WERI-Rb-1 (cell line): ENCODE measurements around the gene MRGPRD.

Experiments used
- DNase-seq: peaks from one replicate; pipeline ENCODE4 v3.0.0-alpha.2; 2020
- H3K27ac ChIP-seq: fragments of 250-450 bp; sonication (Bioruptor Pico); 2 replicates; pipeline ENCODE4 v1.5.1; 2020; ENCODE audit warnings: mild to moderate bottlenecking, moderate library complexity
- H3K27me3 ChIP-seq: fragments of 250-450 bp; sonication (Bioruptor Pico); 2 replicates; pipeline ENCODE4 v1.5.1; 2021; ENCODE audit warnings: mild to moderate bottlenecking, low read depth, moderate library complexity; ENCODE audit not compliant: insufficient read depth, severe bottlenecking
- H3K36me3 ChIP-seq: fragments of 250-450 bp; sonication (Bioruptor Pico); 2 replicates; pipeline ENCODE4 v1.5.1; 2020; ENCODE audit warnings: mild to moderate bottlenecking, moderate library complexity
- H3K4me3 ChIP-seq: 2 replicates; pipeline ENCODE4 v1.5.1; 2011; ENCODE audit warnings: low read depth, mild to moderate bottlenecking, control low read depth, low read length
- H3K9me3 ChIP-seq: fragments of 250-450 bp; sonication (Bioruptor Pico); 2 replicates; pipeline ENCODE4 v1.5.1; 2021; ENCODE audit warnings: mild to moderate bottlenecking, moderate library complexity; ENCODE audit not compliant: severe bottlenecking
- TF ChIP-seq, protein P1 (sequence below): IDR thresholded peaks from 2 replicates; pipeline ENCODE4 v1.5.1; 2011; ENCODE audit warnings: low read depth, mild to moderate bottlenecking, control low read depth, inconsistent platforms, low read length

The MRGPRD gene

DNA sequence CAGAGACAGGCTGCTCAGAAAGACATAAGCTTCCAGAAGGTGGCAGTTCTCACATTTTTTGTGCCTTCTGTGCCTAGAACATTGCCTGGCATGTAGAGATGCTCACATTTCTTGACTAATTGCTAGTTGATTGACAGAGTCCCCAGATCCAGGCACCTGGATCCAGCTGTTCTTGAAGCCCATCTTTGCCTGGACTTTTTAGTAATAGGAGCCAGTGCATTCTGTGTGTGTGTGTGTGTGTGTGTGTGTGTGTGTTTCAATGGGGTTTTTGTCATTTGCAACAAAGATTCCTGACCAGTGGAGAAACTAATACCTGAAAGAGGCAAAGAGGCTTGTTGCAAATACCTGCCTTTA is 17.2 kb upstream of the MRGPRD start:
- DNase-seq, result no peak
- H3K9me3 ChIP-seq, result no peaks in the 10 kb centered on the region
- H3K27ac ChIP-seq, result no peak overlapping the region
- TF ChIP-seq, protein P1, sequence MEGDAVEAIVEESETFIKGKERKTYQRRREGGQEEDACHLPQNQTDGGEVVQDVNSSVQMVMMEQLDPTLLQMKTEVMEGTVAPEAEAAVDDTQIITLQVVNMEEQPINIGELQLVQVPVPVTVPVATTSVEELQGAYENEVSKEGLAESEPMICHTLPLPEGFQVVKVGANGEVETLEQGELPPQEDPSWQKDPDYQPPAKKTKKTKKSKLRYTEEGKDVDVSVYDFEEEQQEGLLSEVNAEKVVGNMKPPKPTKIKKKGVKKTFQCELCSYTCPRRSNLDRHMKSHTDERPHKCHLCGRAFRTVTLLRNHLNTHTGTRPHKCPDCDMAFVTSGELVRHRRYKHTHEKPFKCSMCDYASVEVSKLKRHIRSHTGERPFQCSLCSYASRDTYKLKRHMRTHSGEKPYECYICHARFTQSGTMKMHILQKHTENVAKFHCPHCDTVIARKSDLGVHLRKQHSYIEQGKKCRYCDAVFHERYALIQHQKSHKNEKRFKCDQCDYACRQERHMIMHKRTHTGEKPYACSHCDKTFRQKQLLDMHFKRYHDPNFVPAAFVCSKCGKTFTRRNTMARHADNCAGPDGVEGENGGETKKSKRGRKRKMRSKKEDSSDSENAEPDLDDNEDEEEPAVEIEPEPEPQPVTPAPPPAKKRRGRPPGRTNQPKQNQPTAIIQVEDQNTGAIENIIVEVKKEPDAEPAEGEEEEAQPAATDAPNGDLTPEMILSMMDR, result no peak
- no peak overlapping the region for H3K4me3 ChIP-seq
- no peaks in the 10 kb centered on the region for H3K36me3 ChIP-seq
- no peaks in the 10 kb centered on the region for H3K27me3 ChIP-seq

DNA sequence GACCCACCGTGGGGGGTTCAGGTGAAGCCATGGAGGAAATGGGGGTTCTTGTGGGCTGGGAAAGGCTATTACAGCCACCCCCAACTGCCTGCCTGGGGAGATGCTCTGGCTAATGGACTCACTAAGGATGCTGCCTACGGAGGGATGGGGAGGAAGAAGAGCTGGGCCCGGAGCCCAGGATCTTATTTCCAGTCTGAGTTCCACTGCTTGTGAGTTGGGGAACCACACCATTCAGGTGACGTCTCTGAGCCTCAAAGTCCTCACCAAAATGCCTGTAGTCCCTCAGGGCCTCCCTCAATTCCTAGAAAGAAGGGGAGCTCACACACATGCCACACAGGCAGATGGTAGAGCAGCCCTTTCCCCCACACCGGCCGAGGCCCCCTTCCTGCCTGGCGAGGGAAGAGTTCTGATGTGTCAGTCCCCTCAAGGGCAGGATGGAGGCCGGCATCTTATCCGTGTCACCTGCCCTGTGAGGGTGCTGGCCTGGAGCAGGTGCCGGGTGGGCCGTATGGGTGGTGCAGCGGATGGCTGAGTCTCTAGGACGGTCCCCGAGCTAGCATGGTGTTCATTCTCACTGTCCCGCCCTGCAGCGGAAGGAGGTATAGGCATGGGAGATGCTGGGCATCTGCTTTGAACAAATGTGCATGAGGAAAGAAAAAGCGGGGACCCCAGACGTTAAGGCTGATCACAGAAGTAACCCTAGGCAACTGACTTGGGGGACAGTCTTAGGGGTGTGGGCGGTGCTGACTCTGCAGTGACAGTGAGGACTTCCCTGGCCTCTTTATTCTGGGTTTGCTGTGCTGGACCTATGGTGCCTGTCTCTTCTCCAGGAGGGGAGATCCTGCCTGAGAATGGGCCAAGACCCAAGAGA is 16.6 kb upstream of the MRGPRD start:
- Histone ChIP-seq H3K27me3 (no peaks in the 10 kb centered on the region), H3K27ac (no peak overlapping the region)
- TF ChIP-seq, protein P1, result no peak

DNA sequence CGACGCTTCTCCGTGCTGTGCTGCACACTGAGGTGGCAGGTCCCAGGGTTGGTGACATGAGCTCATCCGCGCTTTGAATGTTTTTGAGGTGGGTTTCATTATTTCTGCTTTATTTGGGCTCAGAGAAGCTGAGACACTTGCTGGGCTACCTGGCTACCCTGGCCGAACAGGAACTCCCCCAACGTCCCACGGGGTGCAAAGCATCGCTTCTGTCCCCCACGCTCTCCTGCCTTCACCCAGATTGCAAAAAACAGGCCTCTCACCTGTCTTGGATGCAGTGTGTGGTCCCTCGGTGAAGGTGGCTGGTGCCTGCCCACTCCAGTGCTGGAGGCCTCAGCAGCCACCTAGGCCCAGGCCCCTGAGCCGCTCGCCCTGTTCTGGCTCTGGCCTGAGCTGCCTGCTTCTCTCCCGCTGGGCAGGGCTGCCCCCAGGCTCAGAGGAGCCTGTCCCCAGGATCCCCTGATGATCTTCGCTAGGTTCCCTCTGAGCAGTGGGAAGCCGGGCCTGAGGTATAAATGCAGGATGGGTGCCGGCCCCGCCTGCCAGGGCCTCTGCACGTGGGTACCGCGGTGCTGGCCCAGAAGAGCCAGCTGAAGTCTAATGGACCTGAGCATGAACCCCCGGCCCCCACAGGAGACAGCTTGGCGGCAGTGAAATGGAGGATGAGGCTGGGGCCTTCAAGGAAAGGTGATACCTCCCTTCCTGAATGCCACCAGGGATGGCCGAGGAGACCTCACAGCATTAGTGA is 15.8 kb upstream of the MRGPRD start:
- H3K27me3 ChIP-seq, result no peaks in the 10 kb centered on the region
- no peaks in the 10 kb centered on the region for H3K36me3 ChIP-seq
- no peak for DNase-seq
- TF ChIP-seq, protein P1, result no peak
- H3K27ac ChIP-seq, result no peak overlapping the region
- H3K4me3 ChIP-seq, result no peak overlapping the region
- no peaks in the 10 kb centered on the region for H3K9me3 ChIP-seq

More for the DNA sequence above, 16.6 kb upstream of the MRGPRD start:
- no peak for DNase-seq
- Histone ChIP-seq H3K4me3 (no peak overlapping the region), H3K36me3 (no peaks in the 10 kb centered on the region), H3K9me3 (no peaks in the 10 kb centered on the region)

DNA sequence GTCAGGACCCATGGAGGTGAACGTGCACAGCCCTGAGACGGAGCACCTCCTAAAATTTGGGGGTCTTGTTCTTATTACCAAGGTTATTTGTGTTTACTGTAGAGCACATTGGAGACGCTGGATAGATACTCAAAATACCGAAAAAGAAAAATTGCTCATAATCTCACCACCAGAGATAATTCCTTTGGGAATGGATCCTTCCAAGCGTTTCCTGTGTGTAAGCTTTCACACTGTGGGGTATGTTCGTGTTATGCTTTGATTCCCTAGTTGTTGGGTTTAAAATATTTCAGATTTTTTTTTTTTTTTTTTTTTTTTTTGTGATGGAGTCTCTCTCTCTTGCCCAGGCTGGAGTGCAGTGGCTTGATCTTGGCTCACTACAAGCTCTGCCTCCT is 14.1 kb upstream of the MRGPRD start:
- H3K9me3 ChIP-seq, result no peaks in the 10 kb centered on the region
- no peak overlapping the region for H3K4me3 ChIP-seq
- TF ChIP-seq, protein P1, result no peak
- no peak for DNase-seq
- H3K27ac ChIP-seq, result no peak overlapping the region
- H3K36me3 ChIP-seq, result no peaks in the 10 kb centered on the region
- no peaks in the 10 kb centered on the region for H3K27me3 ChIP-seq

DNA sequence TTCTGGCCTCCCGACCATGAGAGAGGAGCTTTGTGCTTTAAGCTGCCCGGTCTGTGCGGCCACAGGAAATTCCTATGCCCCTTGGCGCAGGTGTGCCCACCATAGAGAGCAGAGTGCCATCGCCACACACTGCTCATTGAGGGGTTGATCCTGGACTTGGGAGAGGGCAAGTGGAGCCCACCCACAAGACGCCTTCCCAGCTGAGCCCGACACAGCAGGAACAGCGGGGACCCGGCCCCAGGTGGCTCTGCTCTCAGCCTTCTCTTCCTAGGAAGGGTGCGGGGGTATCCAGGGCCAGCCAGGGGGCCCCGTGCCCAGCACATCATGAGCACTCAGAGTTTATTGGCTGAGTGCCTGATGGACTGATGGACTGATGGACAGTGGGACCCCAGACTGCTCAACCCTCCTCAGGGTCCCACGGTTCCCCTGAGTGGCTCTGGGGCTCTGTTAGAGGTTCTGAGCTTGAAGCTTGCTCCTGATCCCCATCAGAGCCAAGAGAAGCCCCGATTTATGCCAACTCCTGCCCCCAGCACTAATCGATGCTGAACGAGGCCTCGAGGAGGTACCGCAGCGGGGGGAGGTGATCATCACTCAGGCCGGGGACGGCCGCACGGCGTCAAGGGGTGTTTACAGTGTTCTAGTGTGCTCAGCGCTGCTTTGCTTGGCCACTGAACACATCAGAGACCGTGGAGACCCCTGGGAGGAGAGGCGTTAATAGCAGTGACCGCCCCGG is 13.5 kb upstream of the MRGPRD start:
- Histone ChIP-seq H3K9me3 (no peaks in the 10 kb centered on the region), H3K27me3 (no peaks in the 10 kb centered on the region), H3K36me3 (no peaks in the 10 kb centered on the region), H3K27ac (no peak overlapping the region), H3K4me3 (no peak overlapping the region)
- DNase-seq, result no peak
- TF ChIP-seq, protein P1, result no peak
